Osteocyte (in vitro differentiated cells): Measurements from ENCODE around the gene ZSCAN10. TPM values are rescaled to one million over a fixed set of nuclear protein-coding genes. Genes with fewer than 3 reads are reported as not detected.

Source experiments
- DNase-seq: peaks from one replicate; pipeline ENCODE4 v3.0.0; 2021; ENCODE audit warnings: mixed read lengths; ENCODE audit not compliant: unreplicated experiment; ENCODE audit errors: extremely low spot score
- H3K27ac Mint-ChIP-seq: one replicate; pipeline ENCODE4 v1.8.0; 2021; ENCODE audit warnings: mild to moderate bottlenecking, mixed read lengths; ENCODE audit not compliant: unreplicated experiment
- H3K27me3 Mint-ChIP-seq: one replicate; pipeline ENCODE4 v1.8.0; 2021; ENCODE audit warnings: mixed read lengths; ENCODE audit not compliant: unreplicated experiment
- H3K36me3 Mint-ChIP-seq: one replicate; pipeline ENCODE4 v1.8.0; 2021; ENCODE audit warnings: mixed read lengths; ENCODE audit not compliant: unreplicated experiment
- H3K4me1 Mint-ChIP-seq: one replicate; pipeline ENCODE4 v1.8.0; 2021; ENCODE audit warnings: mixed read lengths; ENCODE audit not compliant: unreplicated experiment
- H3K4me3 Mint-ChIP-seq: one replicate; pipeline ENCODE4 v1.8.0; 2021; ENCODE audit warnings: mild to moderate bottlenecking, moderate library complexity, mixed read lengths; ENCODE audit not compliant: unreplicated experiment
- H3K9me3 Mint-ChIP-seq: one replicate; pipeline ENCODE4 v1.8.0; 2021; ENCODE audit warnings: mixed read lengths; ENCODE audit not compliant: unreplicated experiment
- total RNA-seq: library from RNA; stranded (reverse); gene quantifications from 2 replicates; pipeline ENCODE4 v1.2.1, GENCODE V29; 2021
- TF ChIP-seq, protein P1 (sequence below): fragments of 200-600 bp; sonication (generic); IDR thresholded peaks from 2 replicates; pipeline ENCODE4 v1.5.0; 2021; ENCODE audit warnings: antibody characterized with exemption, mild to moderate bottlenecking, moderate library complexity

Gene ZSCAN10
- total RNA-seq, 1 donor from 2014 or later: not detected

GRCh38 chr16:3062553-3062952, 36.5 kb downstream of the ZSCAN10 start:
- Mint-ChIP-seq H3K36me3 (no peaks in the 10 kb centered on the region), H3K4me1 (peaks cover 21% of the 10 kb centered on the region), H3K27ac (no peak overlapping the region), H3K4me3 (no peak overlapping the region), H3K27me3 (no peaks in the 10 kb centered on the region), H3K9me3 (no peaks in the 10 kb centered on the region)
- DNase-seq: no peak
- TF ChIP-seq, protein P1, sequence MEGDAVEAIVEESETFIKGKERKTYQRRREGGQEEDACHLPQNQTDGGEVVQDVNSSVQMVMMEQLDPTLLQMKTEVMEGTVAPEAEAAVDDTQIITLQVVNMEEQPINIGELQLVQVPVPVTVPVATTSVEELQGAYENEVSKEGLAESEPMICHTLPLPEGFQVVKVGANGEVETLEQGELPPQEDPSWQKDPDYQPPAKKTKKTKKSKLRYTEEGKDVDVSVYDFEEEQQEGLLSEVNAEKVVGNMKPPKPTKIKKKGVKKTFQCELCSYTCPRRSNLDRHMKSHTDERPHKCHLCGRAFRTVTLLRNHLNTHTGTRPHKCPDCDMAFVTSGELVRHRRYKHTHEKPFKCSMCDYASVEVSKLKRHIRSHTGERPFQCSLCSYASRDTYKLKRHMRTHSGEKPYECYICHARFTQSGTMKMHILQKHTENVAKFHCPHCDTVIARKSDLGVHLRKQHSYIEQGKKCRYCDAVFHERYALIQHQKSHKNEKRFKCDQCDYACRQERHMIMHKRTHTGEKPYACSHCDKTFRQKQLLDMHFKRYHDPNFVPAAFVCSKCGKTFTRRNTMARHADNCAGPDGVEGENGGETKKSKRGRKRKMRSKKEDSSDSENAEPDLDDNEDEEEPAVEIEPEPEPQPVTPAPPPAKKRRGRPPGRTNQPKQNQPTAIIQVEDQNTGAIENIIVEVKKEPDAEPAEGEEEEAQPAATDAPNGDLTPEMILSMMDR: no peak

DNA sequence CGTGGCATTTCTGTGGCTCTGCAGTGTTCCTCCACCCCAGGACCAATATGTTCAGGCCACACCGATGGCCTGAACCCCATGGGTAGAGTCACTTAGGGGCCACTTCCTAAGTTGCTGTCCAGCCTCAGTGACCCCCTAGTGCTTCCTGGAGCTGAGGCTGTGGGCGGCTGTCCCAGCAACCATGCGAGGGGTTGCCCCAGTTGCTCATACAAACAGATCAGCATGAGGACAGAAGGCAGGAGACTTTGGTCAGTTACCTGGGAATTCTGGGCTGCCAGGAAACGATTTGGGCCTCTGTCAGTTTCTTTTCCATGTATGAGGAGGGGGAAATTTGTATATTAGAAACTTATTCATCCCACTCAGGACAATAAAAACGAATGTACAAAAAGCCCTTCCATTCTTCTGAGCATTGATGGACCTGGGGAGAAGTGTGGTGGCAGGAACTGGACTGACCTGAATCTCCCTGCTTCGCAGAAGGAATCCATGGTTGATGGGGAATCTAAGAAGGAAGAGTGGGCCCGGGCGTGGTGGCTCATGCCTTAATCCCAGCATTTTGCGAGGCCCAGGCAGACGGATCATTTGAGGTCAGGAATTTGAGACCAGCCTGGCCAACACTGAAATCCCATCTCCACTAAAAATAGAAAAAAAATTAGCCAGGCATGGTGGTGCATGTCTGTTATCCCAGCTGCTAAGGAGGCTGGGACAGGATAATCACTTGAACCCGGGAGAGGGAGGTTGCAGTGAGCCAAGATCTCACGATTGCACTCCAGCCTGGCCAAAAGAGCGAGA, 38.6 kb downstream of the ZSCAN10 start:
- Mint-ChIP-seq H3K9me3 (no peaks in the 10 kb centered on the region), H3K27ac (no peak overlapping the region), H3K27me3 (no peaks in the 10 kb centered on the region), H3K36me3 (no peaks in the 10 kb centered on the region), H3K4me3 (no peak overlapping the region), H3K4me1 (peaks cover 20% of the 10 kb centered on the region)
- no peak for DNase-seq
- TF ChIP-seq, protein P1: no peak

- DNase-seq: no peak
- Mint-ChIP-seq H3K36me3 (no peaks in the 10 kb centered on the region), H3K27ac (peak overlapping the region; percentile 71), H3K4me3 (peak overlapping the region; percentile 69), H3K27me3 (no peaks in the 10 kb centered on the region), H3K4me1 (peaks cover 17% of the 10 kb centered on the region), H3K9me3 (no peaks in the 10 kb centered on the region)
- TF ChIP-seq, protein P1: no peak
These were observed 39.3 kb downstream of the ZSCAN10 start for GRCh38 chr16:3059723-3060242.

DNA sequence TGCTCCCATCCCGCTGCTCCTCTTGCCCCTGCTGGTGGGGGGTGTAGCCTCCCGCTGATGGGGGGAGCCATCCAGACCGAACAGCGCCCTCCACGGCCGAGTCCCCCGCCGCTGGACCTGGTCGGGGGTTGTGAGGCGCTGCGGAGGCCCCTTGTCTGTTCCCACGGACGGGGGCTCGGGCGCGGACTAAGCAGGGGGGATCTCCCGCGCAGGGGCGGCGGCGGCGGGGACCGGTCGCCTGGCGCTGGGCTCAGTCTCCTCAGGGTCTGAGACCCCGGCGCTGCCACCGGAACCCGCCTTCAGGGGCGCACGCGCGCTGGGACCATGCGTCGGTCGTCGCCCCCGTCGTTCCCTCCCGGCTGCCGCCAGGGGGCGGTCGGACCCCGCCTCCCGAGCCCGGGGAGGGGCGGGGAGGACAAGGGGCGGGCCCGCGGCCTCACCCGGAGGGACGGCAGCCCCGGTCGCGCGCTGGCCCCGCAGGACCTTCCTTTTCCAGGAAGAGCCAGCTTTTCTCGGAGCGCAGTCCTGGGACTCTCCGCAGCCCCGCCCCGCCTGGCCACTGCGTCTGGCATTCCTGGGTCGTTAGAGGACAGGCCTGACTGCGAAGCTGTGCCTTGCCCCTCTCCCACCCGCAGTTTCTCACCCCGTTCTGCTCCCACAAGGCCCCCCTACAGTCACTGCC, 39.9 kb downstream of the ZSCAN10 start:
- Mint-ChIP-seq H3K4me3 (peak overlapping the region; percentile 83), H3K9me3 (no peaks in the 10 kb centered on the region), H3K36me3 (no peaks in the 10 kb centered on the region), H3K4me1 (peaks cover 15% of the 10 kb centered on the region), H3K27me3 (no peaks in the 10 kb centered on the region), H3K27ac (peak overlapping the region; percentile 71)
- peak; percentile 97 for DNase-seq
- TF ChIP-seq, protein P1: peak; percentile 91
